ENCODE measurements around the gene LTA4H.

GRCh38 chr12:96036765-96037455 lies 1.5 kb upstream of the LTA4H start:
- TF ChIP-seq CTCF (IDR thresholded peaks at IDR 0.05 in 8 of 11, conservative IDR thresholded peaks at IDR 0.05 in 3 of 11): no peak
- TF ChIP-seq POLR2A (IDR thresholded peaks at IDR 0.05): no peak

Measured in spleen (tissue), 7 donors.